GM15510 (cell line): Measurements from ENCODE around the gene DNASE2.

Source experiments
- POLR2A ChIP-seq: IDR thresholded peaks from 3 replicates; pipeline ENCODE4 v1.6.1; 2011; ENCODE audit warnings: borderline replicate concordance; ENCODE audit not compliant: insufficient read length; ENCODE audit errors: extremely low read depth

DNASE2 gene

GRCh38 chr19:12856653-12857052 is 24.6 kb downstream of the DNASE2 start:
- TF ChIP-seq POLR2A, result no peak

GRCh38 chr19:12847159-12848139 is 33.8 kb downstream of the DNASE2 start:
- TF ChIP-seq POLR2A, result no peak

GRCh38 chr19:12843999-12844732 is 37.1 kb downstream of the DNASE2 start:
- TF ChIP-seq POLR2A, result no peak

GRCh38 chr19:12843328-12843727 is 37.9 kb downstream of the DNASE2 start:
- TF ChIP-seq POLR2A, result no peak

GRCh38 chr19:12842511-12842910 is 38.7 kb downstream of the DNASE2 start:
- no peak for TF ChIP-seq POLR2A

DNA sequence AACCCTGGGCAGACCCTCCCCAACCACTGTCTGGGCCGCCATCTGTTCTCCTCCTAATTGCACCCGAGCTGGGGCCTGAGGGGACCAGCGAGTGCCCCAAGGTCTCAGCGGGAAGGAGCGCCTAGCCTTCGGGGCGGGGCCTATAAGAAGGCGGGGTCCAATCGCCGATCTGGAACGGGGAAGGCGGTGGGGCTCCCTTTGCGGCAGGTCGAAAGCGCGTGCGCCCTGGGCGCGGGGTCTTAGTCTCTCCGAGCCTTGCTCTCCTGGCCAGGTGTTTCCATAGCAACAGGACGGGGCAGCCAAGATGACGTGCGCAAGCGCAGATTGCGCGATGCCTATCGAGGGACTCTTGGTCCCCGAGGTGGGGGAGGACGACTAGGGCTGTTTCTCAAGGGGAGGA is 40.2 kb downstream of the DNASE2 start:
- TF ChIP-seq POLR2A, result no peak

- TF ChIP-seq POLR2A, result no peak
These were observed 40.9 kb downstream of the DNASE2 start for GRCh38 chr19:12840091-12841079.

- no peak for TF ChIP-seq POLR2A
These were observed 42.1 kb downstream of the DNASE2 start for GRCh38 chr19:12838886-12839756.

- no peak for TF ChIP-seq POLR2A
These were observed 42.9 kb downstream of the DNASE2 start, which contains the start of gene MAST1 for GRCh38 chr19:12838182-12838885. Gene MAST1 (plus strand): TSS chr19:12838515. CDS start chr19:12838573, 58 bp downstream.

- no peak for TF ChIP-seq POLR2A
These were observed 44.0 kb downstream of the DNASE2 start for GRCh38 chr19:12837225-12837624.

GRCh38 chr19:12836529-12836863 is 44.8 kb downstream of the DNASE2 start:
- TF ChIP-seq POLR2A, result no peak

DNA sequence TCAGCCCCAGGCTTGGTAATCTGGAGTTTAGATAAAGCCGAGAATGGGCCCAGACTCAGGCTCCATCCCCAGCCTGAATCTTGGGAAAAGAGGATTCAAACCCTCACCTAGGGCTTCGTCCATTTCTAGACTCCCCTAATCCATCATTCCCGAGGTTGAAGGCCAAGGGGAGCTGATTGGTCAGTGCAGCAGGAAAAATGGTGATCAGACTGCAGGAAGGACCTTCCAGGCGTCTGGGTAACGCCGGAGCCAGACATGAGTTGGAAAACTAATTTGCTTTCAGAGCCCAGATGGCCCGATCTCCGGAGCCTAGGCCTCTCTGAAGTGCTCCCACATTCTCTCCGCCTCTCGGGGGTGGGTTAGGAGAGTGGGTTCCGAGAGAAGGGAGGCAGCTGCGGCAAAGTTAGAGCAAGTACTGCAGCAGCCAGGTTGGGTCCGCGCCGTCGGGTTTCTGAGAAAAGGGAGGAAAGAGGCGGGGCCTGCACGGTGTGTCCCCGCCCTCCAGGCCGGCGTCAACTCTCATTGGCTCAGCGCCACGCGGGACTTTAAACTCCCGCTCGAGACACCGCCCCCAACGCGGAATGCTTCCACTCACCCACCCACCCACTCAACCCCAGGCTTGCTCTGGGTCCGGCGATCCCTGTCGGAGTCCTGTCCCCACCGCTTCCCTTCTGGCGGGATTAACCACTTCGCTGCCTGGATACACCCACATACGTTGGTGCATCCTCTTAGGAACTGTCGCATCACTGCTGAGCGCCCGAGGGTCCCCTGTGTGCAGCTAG is 46.1 kb downstream of the DNASE2 start:
- TF ChIP-seq POLR2A, result no peak
